ENCODE data around the gene PCF11. TPM values are rescaled to one million over a fixed set of nuclear protein-coding genes. Genes with fewer than 3 reads are reported as not detected.

Gene PCF11, protein sequence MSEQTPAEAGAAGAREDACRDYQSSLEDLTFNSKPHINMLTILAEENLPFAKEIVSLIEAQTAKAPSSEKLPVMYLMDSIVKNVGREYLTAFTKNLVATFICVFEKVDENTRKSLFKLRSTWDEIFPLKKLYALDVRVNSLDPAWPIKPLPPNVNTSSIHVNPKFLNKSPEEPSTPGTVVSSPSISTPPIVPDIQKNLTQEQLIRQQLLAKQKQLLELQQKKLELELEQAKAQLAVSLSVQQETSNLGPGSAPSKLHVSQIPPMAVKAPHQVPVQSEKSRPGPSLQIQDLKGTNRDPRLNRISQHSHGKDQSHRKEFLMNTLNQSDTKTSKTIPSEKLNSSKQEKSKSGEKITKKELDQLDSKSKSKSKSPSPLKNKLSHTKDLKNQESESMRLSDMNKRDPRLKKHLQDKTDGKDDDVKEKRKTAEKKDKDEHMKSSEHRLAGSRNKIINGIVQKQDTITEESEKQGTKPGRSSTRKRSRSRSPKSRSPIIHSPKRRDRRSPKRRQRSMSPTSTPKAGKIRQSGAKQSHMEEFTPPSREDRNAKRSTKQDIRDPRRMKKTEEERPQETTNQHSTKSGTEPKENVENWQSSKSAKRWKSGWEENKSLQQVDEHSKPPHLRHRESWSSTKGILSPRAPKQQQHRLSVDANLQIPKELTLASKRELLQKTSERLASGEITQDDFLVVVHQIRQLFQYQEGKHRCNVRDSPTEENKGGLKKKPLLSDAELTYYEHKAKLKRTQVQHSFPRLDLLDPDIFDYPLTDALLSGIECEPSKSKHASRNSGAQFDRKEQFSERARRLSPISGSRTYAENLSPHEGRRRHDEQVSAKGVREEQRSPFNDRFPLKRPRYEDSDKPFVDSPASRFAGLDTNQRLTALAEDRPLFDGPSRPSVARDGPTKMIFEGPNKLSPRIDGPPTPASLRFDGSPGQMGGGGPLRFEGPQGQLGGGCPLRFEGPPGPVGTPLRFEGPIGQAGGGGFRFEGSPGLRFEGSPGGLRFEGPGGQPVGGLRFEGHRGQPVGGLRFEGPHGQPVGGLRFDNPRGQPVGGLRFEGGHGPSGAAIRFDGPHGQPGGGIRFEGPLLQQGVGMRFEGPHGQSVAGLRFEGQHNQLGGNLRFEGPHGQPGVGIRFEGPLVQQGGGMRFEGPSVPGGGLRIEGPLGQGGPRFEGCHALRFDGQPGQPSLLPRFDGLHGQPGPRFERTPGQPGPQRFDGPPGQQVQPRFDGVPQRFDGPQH (N-terminal part only)
- 10 to 100 TPM; 32.2 to 91.7 (median 60.6) TPM for total RNA-seq

DNA sequence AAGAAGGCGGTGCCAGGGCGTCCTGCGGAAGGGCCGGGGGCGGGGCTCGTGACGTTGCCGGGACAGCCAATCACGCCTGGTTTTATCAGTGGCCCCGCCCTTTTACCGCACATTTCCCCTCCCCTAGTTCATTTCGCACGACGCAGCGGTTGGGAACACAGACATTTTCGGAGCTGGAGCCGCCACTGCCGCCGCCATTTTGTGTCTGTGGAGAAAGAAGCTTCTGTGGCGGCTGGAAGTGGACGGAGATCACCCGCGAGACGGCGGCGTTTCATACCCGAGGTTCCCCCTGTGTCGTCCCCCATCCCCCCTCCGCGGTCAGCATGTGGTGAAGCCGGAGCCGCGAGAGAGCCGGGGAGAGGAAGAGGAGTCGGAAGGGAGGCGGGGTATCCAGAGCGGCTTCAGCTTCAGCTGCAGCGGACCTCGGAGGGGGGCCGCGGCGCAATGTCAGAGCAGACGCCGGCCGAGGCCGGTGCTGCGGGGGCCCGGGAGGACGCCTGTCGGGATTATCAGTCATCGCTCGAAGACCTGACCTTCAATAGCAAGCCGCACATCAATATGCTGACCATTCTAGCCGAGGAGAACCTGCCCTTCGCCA, at the start of gene PCF11:
PCF11 (plus strand) TSS at position 136 of the 598 bp plus-strand sequence; CDS start at position 445, 309 bp downstream.
- WGBS, 2 donors (ENCODE audit: low coverage in 1 of 2), result 0% methylated on average over 2 of the region's 55 CpGs; no CpG with 5 or more reads in 1 of the 2 donors

GRCh38 chr11:83112886-83113285, 44.0 kb upstream of the PCF11 start:
- 44 to 54% methylated on average over 2 of the region's 2 CpGs for WGBS, 2 donors (ENCODE audit: low coverage in 1 of 2)
- no peak overlapping the region for H3K27ac ChIP-seq

More for the DNA sequence above, at the start of gene PCF11:
- H3K27me3 ChIP-seq, result no peaks in the 10 kb centered on the region
- peaks cover under 1 to 34% (median 4%) of the 10 kb centered on the region in 3 donors for H3K4me1 ChIP-seq
- H3K36me3 ChIP-seq, result no peaks in the 10 kb centered on the region
- H3K4me3 ChIP-seq, result peak within 1 kb of the TSS; percentile 88 to 89
- TF ChIP-seq POLR2A (IDR thresholded peaks at IDR 0.05) (peak; percentile 98 to 99), CTCF (IDR thresholded peaks at IDR 0.05) (no peak), POLR2AphosphoS5 (IDR thresholded peaks at IDR 0.05) (peak; percentile 100), EP300 (IDR thresholded peaks at IDR 0.05) (no peak)
- ATAC-seq, result peak; percentile 8
- H3K9me3 ChIP-seq, result no peaks in the 10 kb centered on the region
- H3K27ac ChIP-seq, result peak within 1 kb of the TSS; percentile 99

DNA sequence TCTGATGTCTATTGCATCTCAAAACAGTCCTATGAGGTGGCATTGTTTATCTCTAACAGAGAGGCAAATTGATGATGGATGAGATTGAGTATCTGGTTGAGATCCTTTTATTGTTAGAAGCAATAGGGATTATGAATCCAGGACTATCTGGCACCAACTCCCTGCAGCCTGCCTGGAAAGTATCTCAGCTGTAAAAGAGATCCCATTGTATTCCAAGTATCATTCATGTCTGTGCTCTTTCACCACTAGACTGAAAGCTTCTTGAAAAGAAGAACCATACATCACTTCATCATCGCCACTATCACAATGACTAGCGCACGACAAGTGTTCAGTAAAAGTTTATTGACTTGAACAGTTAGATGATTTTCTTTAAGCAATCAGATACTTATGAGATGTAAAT, 41.9 kb upstream of the PCF11 start:
- peaks cover 0 to 27% (median 0%) of the 10 kb centered on the region in 3 donors for H3K4me1 ChIP-seq
- H3K27me3 ChIP-seq, result no peaks in the 10 kb centered on the region
- H3K9me3 ChIP-seq, result no peaks in the 10 kb centered on the region
- TF ChIP-seq POLR2AphosphoS5 (IDR thresholded peaks at IDR 0.05) (no peak), POLR2A (IDR thresholded peaks at IDR 0.05) (no peak), EP300 (IDR thresholded peaks at IDR 0.05) (no peak), CTCF (IDR thresholded peaks at IDR 0.05) (no peak)
- ATAC-seq, result no peak
- no peak overlapping the region for H3K27ac ChIP-seq
- no peaks in the 10 kb centered on the region for H3K36me3 ChIP-seq
- H3K4me3 ChIP-seq, result no peak overlapping the region
- 71% methylated on average over 3 of the region's 3 CpGs for WGBS, 2 donors (ENCODE audit: low coverage in 1 of 2)

More at GRCh38 chr11:83112886-83113285, 44.0 kb upstream of the PCF11 start:
- no peak for ATAC-seq
- H3K9me3 ChIP-seq, result no peaks in the 10 kb centered on the region
- H3K36me3 ChIP-seq, result no peaks in the 10 kb centered on the region
- H3K4me1 ChIP-seq, result peaks cover 0 to 21% (median 0%) of the 10 kb centered on the region in 3 donors
- TF ChIP-seq POLR2AphosphoS5 (IDR thresholded peaks at IDR 0.05), result no peak
- no peaks in the 10 kb centered on the region for H3K27me3 ChIP-seq
- no peak overlapping the region for H3K4me3 ChIP-seq

- no peaks in the 10 kb centered on the region for H3K27me3 ChIP-seq
- ATAC-seq, result peak; percentile 53
- peaks cover 0 to 27% (median 0%) of the 10 kb centered on the region in 3 donors for H3K4me1 ChIP-seq
- H3K36me3 ChIP-seq, result no peaks in the 10 kb centered on the region
- no peak overlapping the region for H3K27ac ChIP-seq
- no peaks in the 10 kb centered on the region for H3K9me3 ChIP-seq
- 0 to 28% methylated on average over 3 to 5 of the region's 5 CpGs for WGBS, 2 donors (ENCODE audit: low coverage in 1 of 2)
- TF ChIP-seq EP300 (IDR thresholded peaks at IDR 0.05) (no peak), POLR2AphosphoS5 (IDR thresholded peaks at IDR 0.05) (no peak), CTCF (IDR thresholded peaks at IDR 0.05) (no peak), POLR2A (IDR thresholded peaks at IDR 0.05) (no peak)
- no peak overlapping the region for H3K4me3 ChIP-seq
Observed at GRCh38 chr11:83115551-83115950, 41.4 kb upstream of the PCF11 start.
